ENCODE results near the gene KRCC1.

KRCC1 gene

DNA sequence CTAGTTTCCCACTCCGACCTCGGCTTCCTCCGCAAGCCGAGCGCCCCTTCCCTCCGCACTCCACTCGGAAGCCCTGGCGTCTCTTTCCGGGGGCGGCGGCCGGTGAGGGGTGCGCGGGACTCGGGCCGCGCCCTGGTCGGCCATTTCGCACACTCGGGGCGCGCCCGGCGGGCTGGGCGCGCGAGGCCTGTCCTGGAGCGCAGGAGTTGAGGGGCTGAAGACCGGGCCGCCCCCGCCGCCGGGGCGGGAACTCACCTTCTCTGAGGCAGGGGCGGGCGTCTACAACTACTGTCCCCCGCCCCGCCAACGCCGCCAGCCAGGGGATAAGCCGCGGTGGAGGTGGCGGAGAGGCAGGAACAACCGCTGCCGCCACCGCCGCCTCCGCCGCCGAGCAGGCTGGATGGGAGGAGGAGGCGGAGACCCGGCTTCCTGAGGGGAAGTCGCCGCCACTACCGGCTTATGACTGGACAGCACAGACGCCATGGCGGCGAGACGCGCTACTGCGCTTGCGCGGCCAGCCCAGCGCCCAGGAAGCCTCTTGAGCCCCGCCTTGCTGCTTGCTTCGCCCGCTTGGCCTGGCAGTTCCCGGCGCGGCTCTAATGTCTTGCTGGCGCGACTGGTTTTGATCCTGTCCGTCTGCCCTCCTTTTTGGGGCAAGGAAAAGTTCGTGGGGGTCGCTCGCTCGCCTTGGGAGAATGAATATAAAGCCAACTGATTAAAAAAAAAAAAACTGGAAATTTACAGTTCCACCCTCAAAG, at the start of gene KRCC1:
TSS of gene KRCC1 (minus strand) at position 413 of the 758 bp plus-strand sequence. CDS start 27,220 bp downstream, outside the sequence.
- peak; percentile 92 for DNase-seq

DNA sequence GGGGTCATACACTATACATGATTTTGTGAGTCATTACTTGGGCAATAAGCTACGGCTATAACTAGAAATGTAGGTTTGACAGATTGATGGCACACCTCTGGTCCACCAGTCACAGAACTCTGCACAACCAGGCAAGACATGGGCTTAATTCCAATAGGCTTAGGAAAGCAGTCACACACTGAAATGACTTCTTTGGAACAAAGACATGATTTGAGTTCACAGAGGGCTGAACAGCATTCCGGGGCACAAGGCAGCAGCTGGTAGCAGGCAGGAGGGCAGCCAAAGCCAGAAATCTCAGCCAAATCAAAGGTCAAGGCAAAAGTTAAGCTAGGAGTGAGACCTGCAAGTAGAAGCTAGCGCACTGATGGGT, 44.9 kb upstream of the KRCC1 start:
- DNase-seq: no peak

- no peak for DNase-seq
These were observed 44.4 kb upstream of the KRCC1 start for GRCh38 chr2:88099798-88100488.

- DNase-seq: no peak
These were observed 42.9 kb upstream of the KRCC1 start for GRCh38 chr2:88098558-88098900.

- no peak for DNase-seq
These were observed 42.4 kb upstream of the KRCC1 start for GRCh38 chr2:88097891-88098557.

DNA sequence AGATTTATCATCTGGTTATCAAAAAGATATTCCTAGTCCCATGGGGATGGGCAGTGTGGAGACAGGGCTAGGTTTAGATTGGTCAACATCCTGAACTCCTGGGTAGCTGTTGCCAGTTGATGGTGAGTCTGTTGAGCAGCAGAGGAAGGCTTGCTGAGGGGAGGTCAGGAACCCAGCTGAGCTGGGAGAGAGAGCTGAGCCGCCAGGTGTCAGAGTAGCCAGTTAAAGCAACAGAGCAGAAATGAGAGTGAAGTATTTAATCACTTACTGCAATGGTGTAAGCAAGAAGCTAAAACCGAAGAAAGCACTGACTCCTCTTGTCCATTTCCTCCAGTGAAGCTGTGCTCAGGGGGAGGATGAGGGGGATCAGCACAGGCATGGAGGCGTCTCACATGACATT, 41.6 kb upstream of the KRCC1 start:
- no peak for DNase-seq

- DNase-seq: no peak
These were observed 41.1 kb upstream of the KRCC1 start for GRCh38 chr2:88096708-88097107.

DNA sequence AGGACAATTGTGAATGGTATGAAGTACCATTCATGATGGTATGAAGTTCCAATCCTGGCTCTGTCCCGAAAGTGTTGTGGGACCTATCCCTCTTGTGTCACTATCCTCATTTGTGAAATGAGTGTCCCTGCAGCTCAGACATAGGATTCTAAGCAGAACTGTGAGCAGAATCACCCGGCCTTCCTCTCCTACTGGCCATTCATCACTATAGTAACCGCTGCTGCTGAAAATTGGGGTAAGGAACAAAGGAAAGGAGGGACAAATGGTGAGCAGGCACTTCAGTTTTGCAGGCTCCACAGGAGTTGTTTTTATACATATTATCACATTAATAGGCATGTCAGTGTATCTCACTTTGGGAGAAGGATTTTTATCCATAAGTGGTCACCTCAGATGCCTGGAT, 39.4 kb upstream of the KRCC1 start:
- DNase-seq: no peak

- DNase-seq: no peak
These were observed 37.2 kb upstream of the KRCC1 start for GRCh38 chr2:88092773-88093172.

GRCh38 chr2:88091943-88092342, 36.4 kb upstream of the KRCC1 start:
- no peak for DNase-seq

DNA sequence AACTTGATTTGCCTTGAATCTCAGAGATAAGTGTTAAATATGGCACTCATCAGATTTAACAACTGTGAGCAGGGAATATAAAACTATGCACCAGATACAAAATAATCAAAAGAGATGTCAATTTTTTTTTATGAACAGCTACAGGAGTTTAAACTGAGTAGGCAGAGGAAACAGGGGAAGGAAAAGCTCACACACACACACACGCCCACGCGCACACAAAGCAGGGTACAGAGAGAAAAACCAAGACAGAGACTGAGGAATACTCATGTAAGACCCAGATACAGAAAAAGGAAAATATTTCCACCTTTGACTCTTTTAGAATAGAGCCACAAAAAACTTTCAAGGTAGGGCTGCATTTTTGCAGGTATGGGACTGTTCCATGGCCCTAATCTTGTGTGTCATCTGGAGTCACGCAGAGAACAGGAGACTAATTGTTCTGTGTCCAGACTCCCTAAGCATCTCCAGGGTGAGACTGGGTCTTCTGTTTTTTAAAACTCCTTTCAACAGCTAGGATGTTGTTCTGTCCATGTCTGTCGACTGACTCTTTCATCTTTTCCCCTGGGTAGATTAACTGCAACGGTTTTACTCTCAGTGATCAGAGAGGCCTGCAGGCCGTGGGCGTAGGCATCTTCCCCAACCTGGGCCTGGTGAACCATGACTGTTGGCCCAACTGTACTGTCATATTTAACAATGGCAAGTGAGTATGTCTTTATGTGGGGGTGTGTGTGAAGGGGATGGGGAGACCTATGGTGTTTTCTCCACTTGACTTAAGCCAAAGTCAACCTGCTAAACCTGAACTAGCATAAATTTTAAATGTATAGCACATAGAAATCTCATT, 35.1 kb upstream of the KRCC1 start:
- peak; percentile 63 for DNase-seq

- DNase-seq: no peak
These were observed 33.4 kb upstream of the KRCC1 start for GRCh38 chr2:88088999-88089398.

- DNase-seq: no peak
These were observed 32.2 kb upstream of the KRCC1 start for GRCh38 chr2:88087763-88088162.

- DNase-seq: no peak
These were observed 31.5 kb upstream of the KRCC1 start for GRCh38 chr2:88087073-88087472.

GRCh38 chr2:88086401-88086800, 30.8 kb upstream of the KRCC1 start:
- DNase-seq: no peak

- no peak for DNase-seq
These were observed 30.0 kb upstream of the KRCC1 start for GRCh38 chr2:88085602-88086001.

DNA sequence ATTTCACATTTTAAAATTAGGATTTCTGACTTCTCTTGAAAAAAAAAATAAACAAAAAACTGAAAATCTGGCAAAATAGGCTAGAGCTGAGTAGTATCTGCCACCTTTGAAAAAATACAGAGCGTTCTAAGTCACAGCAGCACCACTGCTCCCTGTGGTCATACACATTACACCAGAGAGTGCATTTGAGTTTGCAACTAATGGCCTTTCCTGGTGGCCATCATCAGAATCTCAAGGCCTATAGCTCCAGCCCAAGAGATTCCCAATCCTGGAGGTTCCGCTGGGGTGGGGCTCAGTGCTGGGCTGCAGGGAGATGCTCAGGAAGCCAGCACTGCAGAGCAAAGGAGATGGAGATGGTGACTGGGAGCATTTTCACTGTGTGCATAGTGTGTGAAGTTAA, 29.5 kb upstream of the KRCC1 start:
- DNase-seq: no peak

- DNase-seq: no peak
These were observed 27.2 kb upstream of the KRCC1 start for GRCh38 chr2:88082781-88083180.

- DNase-seq: no peak
These were observed 26.5 kb upstream of the KRCC1 start for GRCh38 chr2:88081924-88082608.

- no peak for DNase-seq
These were observed 25.0 kb upstream of the KRCC1 start for GRCh38 chr2:88080545-88080944.

GRCh38 chr2:88078643-88079172, 23.1 kb upstream of the KRCC1 start:
- DNase-seq: no peak

- DNase-seq: no peak
These were observed 21.5 kb upstream of the KRCC1 start for GRCh38 chr2:88077080-88077479.

Measured in activated CD8-positive, alpha-beta memory T cell treated with anti-CD3 and anti-CD28 coated beads, Interleukin-2, amount 50 U/mL, for 4 hours (primary cell).